Stomach (tissue), 4 donors: ENCODE measurements around the gene COL3A1.

Experiments used
- POLR2A ChIP-seq, 4 donors: fragments of 450-650 bp; IDR thresholded peaks; one replicate each; pipeline ENCODE4 v1.6.1; 2016; ENCODE audit warnings: antibody characterized with exemption in 4 of 4, control low read depth in 2 of 4, mild to moderate bottlenecking in 1 of 4, moderate library complexity in 1 of 4
- POLR2AphosphoS5 ChIP-seq, 3 donors: sonication (generic); formaldehyde crosslinking; IDR thresholded peaks; one replicate each; pipeline ENCODE4 v1.6.1; 2016; ENCODE audit warnings: antibody characterized with exemption in 3 of 3
- TF ChIP-seq, protein P1 (sequence below), 7 experiments: fragments of 450-650 bp in 4 of 7; fragments of 200-600 bp in 3 of 7; sonication (generic) in 3 of 7; IDR thresholded peaks; one replicate each; pipeline ENCODE4 v1.5.1; 2016 to 2019; ENCODE audit warnings: antibody characterized with exemption in 7 of 7, control low read depth in 2 of 7, mild to moderate bottlenecking in 1 of 7

DNA sequence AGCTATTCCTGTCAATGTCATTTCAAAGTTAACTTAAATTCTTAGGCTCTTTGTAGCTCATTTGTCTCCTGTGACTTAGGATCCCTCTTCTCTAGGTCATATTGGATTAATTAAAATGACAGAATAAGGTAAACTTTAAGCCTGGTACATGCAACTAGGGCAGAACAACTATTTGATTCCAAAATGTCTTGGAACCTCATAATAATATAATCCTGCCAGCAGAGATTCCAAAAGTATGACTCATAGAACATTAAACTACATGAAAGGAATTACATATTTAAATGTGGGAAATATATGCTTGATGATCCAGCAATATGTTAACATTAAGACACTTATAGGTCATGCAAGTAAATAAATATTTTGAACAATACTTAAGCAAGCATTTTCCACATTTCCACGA is 63.3 kb downstream of the COL3A1 start:
- TF ChIP-seq POLR2A (IDR thresholded peaks at IDR 0.05) (no peak), POLR2AphosphoS5 (IDR thresholded peaks at IDR 0.05) (no peak)
- TF ChIP-seq, protein P1, sequence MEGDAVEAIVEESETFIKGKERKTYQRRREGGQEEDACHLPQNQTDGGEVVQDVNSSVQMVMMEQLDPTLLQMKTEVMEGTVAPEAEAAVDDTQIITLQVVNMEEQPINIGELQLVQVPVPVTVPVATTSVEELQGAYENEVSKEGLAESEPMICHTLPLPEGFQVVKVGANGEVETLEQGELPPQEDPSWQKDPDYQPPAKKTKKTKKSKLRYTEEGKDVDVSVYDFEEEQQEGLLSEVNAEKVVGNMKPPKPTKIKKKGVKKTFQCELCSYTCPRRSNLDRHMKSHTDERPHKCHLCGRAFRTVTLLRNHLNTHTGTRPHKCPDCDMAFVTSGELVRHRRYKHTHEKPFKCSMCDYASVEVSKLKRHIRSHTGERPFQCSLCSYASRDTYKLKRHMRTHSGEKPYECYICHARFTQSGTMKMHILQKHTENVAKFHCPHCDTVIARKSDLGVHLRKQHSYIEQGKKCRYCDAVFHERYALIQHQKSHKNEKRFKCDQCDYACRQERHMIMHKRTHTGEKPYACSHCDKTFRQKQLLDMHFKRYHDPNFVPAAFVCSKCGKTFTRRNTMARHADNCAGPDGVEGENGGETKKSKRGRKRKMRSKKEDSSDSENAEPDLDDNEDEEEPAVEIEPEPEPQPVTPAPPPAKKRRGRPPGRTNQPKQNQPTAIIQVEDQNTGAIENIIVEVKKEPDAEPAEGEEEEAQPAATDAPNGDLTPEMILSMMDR (IDR thresholded peaks at IDR 0.05), result no peak
